Measurements from ENCODE around the gene TMEM250. TPM values are rescaled to one million over a fixed set of nuclear protein-coding genes. Genes with fewer than 3 reads are reported as not detected.

The TMEM250 gene
- total and polyA plus RNA-seq, 12 donors, result 9.7 to 26.4 (median 15.4) TPM

GRCh38 chr9:136129176-136129575 is 10.5 kb upstream of the TMEM250 start:
- ATAC-seq, result no peak
- no peaks in the 10 kb centered on the region for H3K9me3 ChIP-seq
- WGBS, 2 donors, result 52 to 61% methylated on average over 17 of the region's 17 CpGs
- peaks cover 0 to 68% (median 49%) of the 10 kb centered on the region in 7 donors for H3K27me3 ChIP-seq
- no peak overlapping the region for H3K4me3 ChIP-seq
- DNase-seq, result no peak
- H3K27ac ChIP-seq, result no peak overlapping the region
- intact Hi-C loops (cut with DNase I), result loop anchor here in 7 of 10 donors (10.0 kb wide), 4 partner anchors 264 to 524 kb away; partner anchors contain the start of gene KCNT1 (in 2 of the 7)
- H3K4me1 ChIP-seq, result peaks cover 2 to 14% (median 9%) of the 10 kb centered on the region in 9 donors
- no peak for TF ChIP-seq CTCF (IDR thresholded peaks at IDR 0.05)
- H3K36me3 ChIP-seq, result no peaks in the 10 kb centered on the region

GRCh38 chr9:136128436-136128835 is 9.8 kb upstream of the TMEM250 start:
- H3K27me3 ChIP-seq, result peaks cover 0 to 66% (median 42%) of the 10 kb centered on the region in 7 donors
- intact Hi-C loops (cut with DNase I), result loop anchor here in 7 of 10 donors (10.0 kb wide), 4 partner anchors 264 to 524 kb away; partner anchors contain the start of gene KCNT1 (in 2 of the 7)
- WGBS, 2 donors, result 80 to 83% methylated on average over 17 of the region's 17 CpGs

GRCh38 chr9:136127313-136127712 is 8.6 kb upstream of the TMEM250 start:
- no peak for DNase-seq
- no peak for ATAC-seq
- 78% methylated on average over 18 of the region's 18 CpGs for WGBS, 2 donors
- H3K4me1 ChIP-seq, result peaks cover 0 to 11% (median 9%) of the 10 kb centered on the region in 9 donors
- TF ChIP-seq CTCF (IDR thresholded peaks at IDR 0.05), result no peak
- peaks cover 0 to 57% (median 33%) of the 10 kb centered on the region in 7 donors for H3K27me3 ChIP-seq
- H3K9me3 ChIP-seq, result no peaks in the 10 kb centered on the region
- no peaks in the 10 kb centered on the region for H3K36me3 ChIP-seq
- no peak overlapping the region for H3K27ac ChIP-seq
- intact Hi-C loops (cut with DNase I), result loop anchor here in 7 of 10 donors (10.0 kb wide), 4 partner anchors 263 to 523 kb away; partner anchors contain the start of gene KCNT1 (in 2 of the 7)
- no peak overlapping the region for H3K4me3 ChIP-seq

More at GRCh38 chr9:136128436-136128835, 9.8 kb upstream of the TMEM250 start:
- no peak for ATAC-seq
- Histone ChIP-seq H3K36me3 (no peaks in the 10 kb centered on the region), H3K27ac (no peak overlapping the region), H3K4me3 (no peak overlapping the region), H3K4me1 (peaks cover 2 to 9% (median 3%) of the 10 kb centered on the region in 9 donors), H3K9me3 (no peaks in the 10 kb centered on the region)
- no peak for TF ChIP-seq CTCF (IDR thresholded peaks at IDR 0.05)
- no peak for DNase-seq

- H3K9me3 ChIP-seq, result no peaks in the 10 kb centered on the region
These were observed 6.5 kb upstream of the TMEM250 start for GRCh38 chr9:136124976-136125692.

More at GRCh38 chr9:136124976-136125692, 6.5 kb upstream of the TMEM250 start:
- Histone ChIP-seq H3K27ac (no peak overlapping the region), H3K27me3 (peaks cover 0 to 35% (median 13%) of the 10 kb centered on the region in 7 donors), H3K4me3 (no peak overlapping the region), H3K4me1 (peaks cover 0 to 20% (median 12%) of the 10 kb centered on the region in 9 donors), H3K36me3 (no peaks in the 10 kb centered on the region)
- TF ChIP-seq CTCF (IDR thresholded peaks at IDR 0.05), result no peak
- no peak for ATAC-seq
- 88 to 89% methylated on average over 2 of the region's 2 CpGs for WGBS, 2 donors
- DNase-seq, result no peak
- intact Hi-C loops (cut with DNase I), result loop anchor here in 9 of 10 donors (2.0 to 10.0 kb wide), 11 partner anchors 38 to 523 kb away; partner anchors contain the start of gene KCNT1 (in 2 of the 9)
